ENCODE measurements around the gene HNF1B. TPM values are rescaled to one million over a fixed set of nuclear protein-coding genes. Genes with fewer than 3 reads are reported as not detected.

The HNF1B gene
- polyA plus RNA-seq, 1 of the 3 experiments (the other 2 are of a cell fraction), result not detected

DNA sequence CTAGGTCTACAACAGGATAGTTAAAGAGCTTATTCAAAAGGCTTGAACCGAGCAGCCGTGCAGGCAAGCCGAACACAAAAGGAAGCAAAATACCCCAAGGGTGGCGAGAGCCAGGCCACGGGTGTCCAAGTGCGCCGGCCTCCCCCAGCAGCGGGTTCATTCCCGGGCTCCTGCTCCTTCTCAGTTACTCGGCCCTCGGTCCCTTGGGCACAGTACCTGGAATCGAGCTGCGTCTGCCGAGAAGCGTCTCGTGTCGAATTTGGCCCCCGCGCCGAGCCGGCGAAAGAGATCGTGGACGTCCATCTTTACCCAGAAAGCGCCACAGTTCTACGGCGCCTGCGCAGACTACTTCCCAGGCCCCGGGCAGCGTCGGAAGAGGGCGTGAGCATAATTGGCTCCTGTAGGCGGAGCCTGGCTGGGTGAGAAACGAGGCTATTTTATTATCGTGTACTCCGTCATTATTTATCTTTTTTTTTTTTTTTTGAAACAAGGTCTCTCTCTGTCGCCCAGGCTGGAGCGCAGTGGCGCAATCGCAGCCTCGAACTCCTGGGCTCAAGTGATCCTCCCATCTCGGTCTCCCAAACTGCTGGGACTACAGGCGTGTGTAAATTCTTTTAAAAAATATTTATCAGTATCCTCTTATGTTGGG, 101.6 kb downstream of the HNF1B start, which contains the start of gene DDX52:
DDX52 (minus strand) TSS at position 329 of the 649 bp plus-strand sequence; CDS start at position 303, 26 bp downstream.
- H2AFZ ChIP-seq (ENCODE audit: low read depth), result peak within 1 kb of the TSS; percentile 98
- peak within 1 kb of the TSS; percentile 75 to 81 for H3K27ac ChIP-seq (ENCODE audit: low read depth in 2 of 2, low read length in 1 of 2)
- TF ChIP-seq RCOR1 (IDR thresholded peaks at IDR 0.05; ENCODE audit: low read length), result no peak; the same call in 1 of the 2 replicates
- 0 out of 2 replicates have a peak, but pooled peaks have one; percentile 17 for TF ChIP-seq MXI1 (IDR thresholded peaks at IDR 0.05; ENCODE audit: low read depth, low read length)
- TF ChIP-seq GABPA (IDR thresholded peaks at IDR 0.05; ENCODE audit: low read depth), result no peak
- TF ChIP-seq FOXM1 (IDR thresholded peaks at IDR 0.05; ENCODE audit: low read depth), result no peak
- TF ChIP-seq, protein P1, sequence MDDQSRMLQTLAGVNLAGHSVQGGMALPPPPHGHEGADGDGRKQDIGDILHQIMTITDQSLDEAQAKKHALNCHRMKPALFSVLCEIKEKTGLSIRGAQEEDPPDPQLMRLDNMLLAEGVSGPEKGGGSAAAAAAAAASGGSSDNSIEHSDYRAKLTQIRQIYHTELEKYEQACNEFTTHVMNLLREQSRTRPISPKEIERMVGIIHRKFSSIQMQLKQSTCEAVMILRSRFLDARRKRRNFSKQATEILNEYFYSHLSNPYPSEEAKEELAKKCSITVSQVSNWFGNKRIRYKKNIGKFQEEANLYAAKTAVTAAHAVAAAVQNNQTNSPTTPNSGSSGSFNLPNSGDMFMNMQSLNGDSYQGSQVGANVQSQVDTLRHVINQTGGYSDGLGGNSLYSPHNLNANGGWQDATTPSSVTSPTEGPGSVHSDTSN (IDR thresholded peaks at IDR 0.05), result 0 out of 2 replicates have a peak, but pooled peaks have one; percentile 27
- peak; percentile 91 for TF ChIP-seq POLR2AphosphoS5 (IDR thresholded peaks at IDR 0.05; ENCODE audit: low read depth, low read length)
- no peak for TF ChIP-seq SIN3A (IDR thresholded peaks at IDR 0.05; ENCODE audit: borderline replicate concordance, low read depth, low read length)
- no peak for TF ChIP-seq EP300 (IDR thresholded peaks at IDR 0.05; ENCODE audit: borderline replicate concordance in 1 of 2, low read depth in 1 of 2, low read length in 1 of 2)
- TF ChIP-seq, protein P2, sequence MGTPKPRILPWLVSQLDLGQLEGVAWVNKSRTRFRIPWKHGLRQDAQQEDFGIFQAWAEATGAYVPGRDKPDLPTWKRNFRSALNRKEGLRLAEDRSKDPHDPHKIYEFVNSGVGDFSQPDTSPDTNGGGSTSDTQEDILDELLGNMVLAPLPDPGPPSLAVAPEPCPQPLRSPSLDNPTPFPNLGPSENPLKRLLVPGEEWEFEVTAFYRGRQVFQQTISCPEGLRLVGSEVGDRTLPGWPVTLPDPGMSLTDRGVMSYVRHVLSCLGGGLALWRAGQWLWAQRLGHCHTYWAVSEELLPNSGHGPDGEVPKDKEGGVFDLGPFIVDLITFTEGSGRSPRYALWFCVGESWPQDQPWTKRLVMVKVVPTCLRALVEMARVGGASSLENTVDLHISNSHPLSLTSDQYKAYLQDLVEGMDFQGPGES (IDR thresholded peaks at IDR 0.05; ENCODE audit: low read depth, low read length), result no peak
- TF ChIP-seq GATA2 (CRISPR knock-in tag; IDR thresholded peaks at IDR 0.05), result no peak
- TF ChIP-seq, protein P3, sequence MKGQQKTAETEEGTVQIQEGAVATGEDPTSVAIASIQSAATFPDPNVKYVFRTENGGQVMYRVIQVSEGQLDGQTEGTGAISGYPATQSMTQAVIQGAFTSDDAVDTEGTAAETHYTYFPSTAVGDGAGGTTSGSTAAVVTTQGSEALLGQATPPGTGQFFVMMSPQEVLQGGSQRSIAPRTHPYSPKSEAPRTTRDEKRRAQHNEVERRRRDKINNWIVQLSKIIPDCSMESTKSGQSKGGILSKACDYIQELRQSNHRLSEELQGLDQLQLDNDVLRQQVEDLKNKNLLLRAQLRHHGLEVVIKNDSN (IDR thresholded peaks at IDR 0.05; ENCODE audit: borderline replicate concordance, low read depth), result no peak
- peak; percentile 90 for TF ChIP-seq YY1 (IDR thresholded peaks at IDR 0.05; ENCODE audit: low read depth)
- peak; percentile 69 for TF ChIP-seq NRF1 (IDR thresholded peaks at IDR 0.05; ENCODE audit: low read depth, low read length)
- TF ChIP-seq, protein P4, sequence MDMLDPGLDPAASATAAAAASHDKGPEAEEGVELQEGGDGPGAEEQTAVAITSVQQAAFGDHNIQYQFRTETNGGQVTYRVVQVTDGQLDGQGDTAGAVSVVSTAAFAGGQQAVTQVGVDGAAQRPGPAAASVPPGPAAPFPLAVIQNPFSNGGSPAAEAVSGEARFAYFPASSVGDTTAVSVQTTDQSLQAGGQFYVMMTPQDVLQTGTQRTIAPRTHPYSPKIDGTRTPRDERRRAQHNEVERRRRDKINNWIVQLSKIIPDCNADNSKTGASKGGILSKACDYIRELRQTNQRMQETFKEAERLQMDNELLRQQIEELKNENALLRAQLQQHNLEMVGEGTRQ (IDR thresholded peaks at IDR 0.05; ENCODE audit: borderline replicate concordance, low read depth, low read length), result no peak
- TF ChIP-seq TAF1 (IDR thresholded peaks at IDR 0.05; ENCODE audit: borderline replicate concordance, low read depth, low read length), result peak; percentile 65
- TF ChIP-seq TCF12 (IDR thresholded peaks at IDR 0.05), result no peak
- TF ChIP-seq RFX5 (IDR thresholded peaks at IDR 0.05; ENCODE audit: low read length), result no peak
- TF ChIP-seq EZH2phosphoT487 (IDR thresholded peaks at IDR 0.05; ENCODE audit: borderline replicate concordance, low read depth), result no peak
- H4K20me1 ChIP-seq (ENCODE audit: insufficient read depth), result no peaks in the 10 kb centered on the region
- H3K9ac ChIP-seq, result peak within 1 kb of the TSS; percentile 92
- no peaks in the 10 kb centered on the region for H3K27me3 ChIP-seq (ENCODE audit: insufficient read depth)
- peak within 1 kb of the TSS; percentile 75 for H3K4me2 ChIP-seq
- peak; percentile 88 for DNase-seq
- H3K9me3 ChIP-seq, result no peaks in the 10 kb centered on the region
- peaks cover 0 to 5% of the 10 kb centered on the region in 2 experiments; a peak in 3 of 4 replicates for H3K4me1 ChIP-seq (ENCODE audit: control insufficient read depth in 1 of 2, insufficient read depth in 2 of 2, low read depth in 1 of 2, low read length in 1 of 2)
- H3K79me2 ChIP-seq (ENCODE audit: insufficient read depth), result peaks cover 50% of the 10 kb centered on the region
- H3K9me2 ChIP-seq, result no peaks in the 10 kb centered on the region
- peaks cover 8 to 22% of the 10 kb centered on the region in 2 experiments for H3K36me3 ChIP-seq (replicated peaks in 1 of 2; ENCODE audit: control insufficient read depth in 1 of 2, insufficient read depth in 2 of 2, low read length in 1 of 2)
- peaks cover under 1% of the 10 kb centered on the region for H3F3A ChIP-seq (replicated peaks; ENCODE audit: insufficient read depth)
- under 1% methylated on average over 34 of the region's 43 CpGs for WGBS (ENCODE audit: low lambda C conversion rate)
- CTCF ChIA-PET, result interaction anchor here (1.3 kb wide), 1 partner anchor 116 kb away, joined by 5 read pairs; no protein-coding TSS in a partner anchor
- H3K4me3 ChIP-seq (ENCODE audit: low read depth in 2 of 2, low read length in 1 of 2), result peak within 1 kb of the TSS; percentile 77 to 80
- POLR2A ChIA-PET, result interaction anchor here (1.9 kb wide), 1 partner anchor 34 kb away, joined by 6 read pairs; the partner anchor contains the start of gene SYNRG

All from SK-N-SH (cell line).